Measurements from ENCODE around the gene TECTB.

GRCh38 chr10:112241651-112242341 lies 41.4 kb upstream of the TECTB start:
- no peak for TF ChIP-seq TAF1 (IDR thresholded peaks at IDR 0.05; ENCODE audit: borderline replicate concordance, low read depth, low read length)
- no peak for TF ChIP-seq POLR2A (IDR thresholded peaks at IDR 0.05; ENCODE audit: low read depth, low read length)

Data from GM12892 (cell line).